SK-N-SH (cell line): ENCODE data around the gene LRP1. TPM values are rescaled to one million over a fixed set of nuclear protein-coding genes. Genes with fewer than 3 reads are reported as not detected.

Experiments
- CTCF ChIA-PET: fragments of 300-600, 350-600 bp; formaldehyde crosslinking; extraction: SDS; loops from one replicate; lab custom pipeline; 2021; lab: Yijun Ruan, JAX
- POLR2A ChIA-PET: fragments of 350-600 bp; sonication (Branson Sonifier 250); formaldehyde crosslinking; extraction: SDS; loops from one replicate; lab custom pipeline; 2020; ENCODE audit warnings: antibody characterized with exemption, inconsistent platforms; lab: Yijun Ruan, JAX
- DNase-seq: peaks from one replicate; pipeline ENCODE4 v3.0.0; 2012
- H2AFZ ChIP-seq: fragments of 200-600 bp; sonication (generic); 2 replicates; pipeline ENCODE4 v1.8.1; 2016; ENCODE audit warnings: antibody characterized with exemption, mild to moderate bottlenecking, low read depth
- H3F3A ChIP-seq: fragments of 200-600 bp; sonication (generic); replicated peaks from 2 replicates; pipeline ENCODE3; 2016; ENCODE audit warnings: antibody characterized with exemption, mild to moderate bottlenecking; ENCODE audit not compliant: insufficient read depth
- H3K27ac ChIP-seq, 2 experiments: fragments of 200-500 bp in 1 of 2; fragments of 200-600 bp in 1 of 2; sonication (Bioruptor generic) in 1 of 2; sonication (generic), shearing (Covaris generic) in 1 of 2; 2 replicates each; pipeline versions ENCODE4 v1.5.1 to v1.6.1; 2014 to 2016; ENCODE audit warnings: low read depth in 2 of 2, inconsistent platforms in 1 of 2, low read length in 1 of 2, mild to moderate bottlenecking in 1 of 2, mixed read lengths in 1 of 2
- H3K27me3 ChIP-seq: fragments of 200-600 bp; sonication (generic), shearing (Covaris generic); 2 replicates; pipeline ENCODE4 v1.6.1; 2016; ENCODE audit warnings: mixed run types; ENCODE audit not compliant: insufficient read depth
- H3K36me3 ChIP-seq, 2 experiments: fragments of 200-500 bp in 1 of 2; fragments of 200-600 bp in 1 of 2; sonication (Bioruptor generic) in 1 of 2; sonication (generic) in 1 of 2; replicated peaks in 1 of 2; 2 replicates each; pipeline versions ENCODE3 to v1.5.1; 2014 to 2016; ENCODE audit warnings: low read length in 1 of 2, mild to moderate bottlenecking in 1 of 2; ENCODE audit not compliant: insufficient read depth in 2 of 2, control insufficient read depth in 1 of 2
- H3K4me1 ChIP-seq, 2 experiments: fragments of 200-500 bp in 1 of 2; fragments of 200-600 bp in 1 of 2; sonication (Bioruptor generic) in 1 of 2; sonication (generic), shearing (Covaris generic) in 1 of 2; 2 replicates each; pipeline versions ENCODE4 v1.5.1 to v1.6.1; 2014 to 2016; ENCODE audit warnings: low read depth in 1 of 2, low read length in 1 of 2, mixed run types in 1 of 2; ENCODE audit not compliant: insufficient read depth in 2 of 2, control insufficient read depth in 1 of 2
- H3K4me2 ChIP-seq: fragments of 200-600 bp; sonication (generic), shearing (Covaris generic); 2 replicates; pipeline ENCODE4 v1.6.1; 2017; ENCODE audit warnings: mixed run types
- H3K4me3 ChIP-seq, 2 experiments: fragments of 200-500 bp in 1 of 2; fragments of 200-600 bp in 1 of 2; sonication (Bioruptor generic) in 1 of 2; sonication (generic), shearing (Covaris generic) in 1 of 2; 2 replicates each; pipeline versions ENCODE4 v1.5.1 to v1.8.1; 2014 to 2016; ENCODE audit warnings: low read depth in 2 of 2, inconsistent platforms in 1 of 2, low read length in 1 of 2, mild to moderate bottlenecking in 1 of 2, mixed read lengths in 1 of 2, moderate library complexity in 1 of 2
- H3K79me2 ChIP-seq: fragments of 200-600 bp; sonication (generic); 2 replicates; pipeline ENCODE4 v1.8.1; 2017; ENCODE audit warnings: mild to moderate bottlenecking; ENCODE audit not compliant: insufficient read depth
- H3K9ac ChIP-seq: fragments of 200-600 bp; sonication (generic); 2 replicates; pipeline ENCODE4 v1.6.1; 2017; ENCODE audit warnings: mixed run types
- H3K9me2 ChIP-seq: fragments of 200-600 bp; sonication (generic); 2 replicates; pipeline ENCODE4 v1.6.1; 2017; ENCODE audit warnings: mixed run types
- H3K9me3 ChIP-seq: fragments of 200-600 bp; sonication (generic); 2 replicates; pipeline ENCODE4 v1.6.1; 2017; ENCODE audit warnings: mixed run types, mild to moderate bottlenecking, moderate library complexity
- H4K20me1 ChIP-seq: fragments of 200-600 bp; sonication (generic); 2 replicates; pipeline ENCODE4 v1.6.1; 2017; ENCODE audit warnings: mild to moderate bottlenecking, mixed run types; ENCODE audit not compliant: insufficient read depth
- CHD2 ChIP-seq: fragments of 150-350 bp; IDR thresholded peaks from 2 replicates; pipeline ENCODE4 v1.6.1; 2018; ENCODE audit warnings: low read length; ENCODE audit not compliant: partially characterized antibody
- EP300 ChIP-seq, 2 experiments: IDR thresholded peaks; 2 replicates each; pipeline versions ENCODE4 v1.4.0 to v1.6.1; 2012; ENCODE audit warnings: borderline replicate concordance in 1 of 2, low read depth in 1 of 2, low read length in 1 of 2
- FOSL2 ChIP-seq: IDR thresholded peaks from 2 replicates; pipeline ENCODE4 v1.4.0; 2012; ENCODE audit warnings: low read depth, mild to moderate bottlenecking, moderate library complexity, borderline replicate concordance
- FOXJ3 ChIP-seq: sonication (generic); formaldehyde crosslinking; IDR thresholded peaks from 2 replicates; pipeline ENCODE4 v1.5.1; 2020; ENCODE audit warnings: mild to moderate bottlenecking, missing genetic modification reagents
- FOXM1 ChIP-seq: IDR thresholded peaks from 2 replicates; pipeline ENCODE4 v1.4.0; 2012; ENCODE audit warnings: low read depth, mild to moderate bottlenecking
- GABPA ChIP-seq: IDR thresholded peaks from 2 replicates; pipeline ENCODE4 v1.4.0; 2012; ENCODE audit warnings: low read depth, mild to moderate bottlenecking
- GATA2 ChIP-seq: sonication (generic); formaldehyde crosslinking; IDR thresholded peaks from 2 replicates; pipeline ENCODE4 v1.5.0; 2020; ENCODE audit warnings: mild to moderate bottlenecking, missing genetic modification reagents
- NRF1 ChIP-seq: IDR thresholded peaks from 2 replicates; pipeline ENCODE4 v1.6.1; 2012; ENCODE audit warnings: low read depth, mild to moderate bottlenecking, low read length
- POLR2AphosphoS5 ChIP-seq: IDR thresholded peaks from 2 replicates; pipeline ENCODE4 v1.6.1; 2012; ENCODE audit warnings: low read depth, low read length
- RAD21 ChIP-seq: IDR thresholded peaks from 2 replicates; pipeline ENCODE4 v1.6.1; 2012; ENCODE audit warnings: mild to moderate bottlenecking, low read length
- RCOR1 ChIP-seq: fragments of 150-350 bp; IDR thresholded peaks from 2 replicates; pipeline ENCODE4 v1.6.1; 2017; ENCODE audit warnings: antibody characterized with exemption, low read length
- REST ChIP-seq: IDR thresholded peaks from 2 replicates; pipeline ENCODE4 v1.6.1; 2012; ENCODE audit warnings: mild to moderate bottlenecking, low read depth, low read length, moderate library complexity
- RXRA ChIP-seq: IDR thresholded peaks from 2 replicates; pipeline ENCODE4 v1.4.0; 2012; ENCODE audit warnings: low read depth, mild to moderate bottlenecking, borderline replicate concordance
- SMC3 ChIP-seq: IDR thresholded peaks from 2 replicates; pipeline ENCODE4 v1.6.1; 2012; ENCODE audit warnings: low read depth, low read length, improper control_type of control experiment
- TAF1 ChIP-seq: IDR thresholded peaks from 2 replicates; pipeline ENCODE4 v1.6.1; 2012; ENCODE audit warnings: low read depth, mild to moderate bottlenecking, low read length, moderate library complexity, borderline replicate concordance
- TCF12 ChIP-seq: IDR thresholded peaks from 2 replicates; pipeline ENCODE4 v1.4.0; 2012
- TEAD4 ChIP-seq: IDR thresholded peaks from 2 replicates; pipeline ENCODE4 v1.4.0; 2012; ENCODE audit warnings: mild to moderate bottlenecking, borderline replicate concordance; ENCODE audit not compliant: insufficient read depth
- USF1 ChIP-seq: IDR thresholded peaks from 2 replicates; pipeline ENCODE4 v1.4.0; 2012; ENCODE audit warnings: low read depth, borderline replicate concordance
- USF2 ChIP-seq: fragments of 150-350 bp; IDR thresholded peaks from 2 replicates; pipeline ENCODE4 v1.6.1; 2017; ENCODE audit warnings: antibody characterized with exemption, low read length, low read depth, borderline replicate concordance
- WGBS: methylation state at CpG from one replicate; pipeline ENCODE4 v1.1.6; 2017; ENCODE audit warnings: low lambda C conversion rate; 5-methylcytosine and 5-hydroxymethylcytosine counted together
- polyA plus RNA-seq, 3 experiments: library from polyadenylated mRNA; depleted of rRNA; stranded (reverse); fragments of >200 nt; gene quantifications; 2 replicates each; pipeline ENCODE4 v1.2.3, GENCODE V29; 2012
- TF ChIP-seq, protein P1 (sequence below): fragments of 200-600 bp; sonication (generic); IDR thresholded peaks from 2 replicates; pipeline ENCODE4 v1.6.1; 2017; ENCODE audit warnings: antibody characterized with exemption, mild to moderate bottlenecking, moderate library complexity

LRP1 gene
- polyA plus RNA-seq, 1 of the 3 experiments (the other 2 are of a cell fraction), result 55.0 TPM

- no peaks in the 10 kb centered on the region for H3F3A ChIP-seq
- no peak overlapping the region for H3K9ac ChIP-seq
- no peak for TF ChIP-seq EP300 (IDR thresholded peaks at IDR 0.05; ENCODE audit: borderline replicate concordance in 1 of 2, low read depth in 1 of 2, low read length in 1 of 2)
- TF ChIP-seq SMC3, result no peak
- no peak for TF ChIP-seq CHD2
- TF ChIP-seq, protein P1, sequence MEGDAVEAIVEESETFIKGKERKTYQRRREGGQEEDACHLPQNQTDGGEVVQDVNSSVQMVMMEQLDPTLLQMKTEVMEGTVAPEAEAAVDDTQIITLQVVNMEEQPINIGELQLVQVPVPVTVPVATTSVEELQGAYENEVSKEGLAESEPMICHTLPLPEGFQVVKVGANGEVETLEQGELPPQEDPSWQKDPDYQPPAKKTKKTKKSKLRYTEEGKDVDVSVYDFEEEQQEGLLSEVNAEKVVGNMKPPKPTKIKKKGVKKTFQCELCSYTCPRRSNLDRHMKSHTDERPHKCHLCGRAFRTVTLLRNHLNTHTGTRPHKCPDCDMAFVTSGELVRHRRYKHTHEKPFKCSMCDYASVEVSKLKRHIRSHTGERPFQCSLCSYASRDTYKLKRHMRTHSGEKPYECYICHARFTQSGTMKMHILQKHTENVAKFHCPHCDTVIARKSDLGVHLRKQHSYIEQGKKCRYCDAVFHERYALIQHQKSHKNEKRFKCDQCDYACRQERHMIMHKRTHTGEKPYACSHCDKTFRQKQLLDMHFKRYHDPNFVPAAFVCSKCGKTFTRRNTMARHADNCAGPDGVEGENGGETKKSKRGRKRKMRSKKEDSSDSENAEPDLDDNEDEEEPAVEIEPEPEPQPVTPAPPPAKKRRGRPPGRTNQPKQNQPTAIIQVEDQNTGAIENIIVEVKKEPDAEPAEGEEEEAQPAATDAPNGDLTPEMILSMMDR, result no peak
- no peak for TF ChIP-seq POLR2AphosphoS5
- TF ChIP-seq TAF1, result no peak
- TF ChIP-seq FOSL2, result no peak
- TF ChIP-seq RCOR1, result no peak
- TF ChIP-seq RAD21, result no peak
- no peak for TF ChIP-seq RXRA
- TF ChIP-seq GABPA, result no peak
- no peak for TF ChIP-seq USF1
- no peak for TF ChIP-seq FOXM1
- no peak for TF ChIP-seq TEAD4
- no peak for TF ChIP-seq NRF1
- no peak for TF ChIP-seq GATA2
- no peak for TF ChIP-seq REST
- TF ChIP-seq TCF12, result no peak
- TF ChIP-seq FOXJ3 (CRISPR knock-in tag), result no peak
- TF ChIP-seq USF2, result no peak
- no peaks in the 10 kb centered on the region for H3K27me3 ChIP-seq
- H3K4me2 ChIP-seq, result no peak overlapping the region
- H4K20me1 ChIP-seq, result no peaks in the 10 kb centered on the region
- H3K4me1 ChIP-seq, result peaks cover 0 to 9% of the 10 kb centered on the region in 2 experiments; a peak in 2 of 4 replicates
- no peaks in the 10 kb centered on the region for H3K9me3 ChIP-seq
- ChIA-PET POLR2A (no interaction called here), CTCF (interaction anchor here (0.6 to 23.2 kb wide), 11 partner anchors 16 to 887 kb away, joined by 3 to 339 read pairs (median 43); partner anchors contain the start of genes NAB2, NEMP1 and ZBTB39)
- H3K9me2 ChIP-seq, result no peaks in the 10 kb centered on the region
- no peaks in the 10 kb centered on the region for H3K79me2 ChIP-seq
- H3K27ac ChIP-seq, result no peak overlapping the region
- DNase-seq, result no peak
- H2AFZ ChIP-seq, result no peak overlapping the region
- H3K4me3 ChIP-seq, result no peak overlapping the region
- WGBS, result 80% methylated on average over 7 of the region's 7 CpGs
- H3K36me3 ChIP-seq, result no peaks in the 10 kb centered on the region
Measured at GRCh38 chr12:57109207-57110103, 18.8 kb upstream of the LRP1 start.
